GM18526 (cell line): ENCODE results near the gene ADAMTSL2.

Source experiments
- POLR2A ChIP-seq: IDR thresholded peaks from 3 replicates; pipeline ENCODE4 v1.6.1; 2011; ENCODE audit not compliant: insufficient read length; ENCODE audit errors: extremely low read depth

Gene ADAMTSL2

GRCh38 chr9:133553123-133553522 lies 18.6 kb downstream of the ADAMTSL2 start:
- TF ChIP-seq POLR2A, result no peak

- TF ChIP-seq POLR2A, result no peak
Measured at GRCh38 chr9:133553973-133554713, 19.6 kb downstream of the ADAMTSL2 start.

- no peak for TF ChIP-seq POLR2A
Measured at GRCh38 chr9:133554729-133555128, 20.2 kb downstream of the ADAMTSL2 start.

GRCh38 chr9:133556354-133556753 lies 21.9 kb downstream of the ADAMTSL2 start:
- no peak for TF ChIP-seq POLR2A

GRCh38 chr9:133557581-133557980 lies 23.1 kb downstream of the ADAMTSL2 start:
- no peak for TF ChIP-seq POLR2A

- TF ChIP-seq POLR2A, result no peak
Measured at GRCh38 chr9:133558191-133559126, 24.0 kb downstream of the ADAMTSL2 start.

- TF ChIP-seq POLR2A, result no peak
Measured at GRCh38 chr9:133560311-133560710, 25.8 kb downstream of the ADAMTSL2 start.

- TF ChIP-seq POLR2A, result no peak
Measured at GRCh38 chr9:133560944-133561343, 26.4 kb downstream of the ADAMTSL2 start.

GRCh38 chr9:133561976-133562554 lies 27.6 kb downstream of the ADAMTSL2 start:
- no peak for TF ChIP-seq POLR2A

- TF ChIP-seq POLR2A, result no peak
Measured at GRCh38 chr9:133562611-133563290, 28.2 kb downstream of the ADAMTSL2 start.

- no peak for TF ChIP-seq POLR2A
Measured at GRCh38 chr9:133563291-133563796, 28.8 kb downstream of the ADAMTSL2 start.

- no peak for TF ChIP-seq POLR2A
Measured at GRCh38 chr9:133564451-133565116, 30.1 kb downstream of the ADAMTSL2 start.

GRCh38 chr9:133566382-133566781 lies 31.9 kb downstream of the ADAMTSL2 start:
- TF ChIP-seq POLR2A, result no peak

GRCh38 chr9:133566817-133567216 lies 32.3 kb downstream of the ADAMTSL2 start:
- no peak for TF ChIP-seq POLR2A
